H1 (cell line): Measurements from ENCODE around the gene TNS3.

ENCODE experiments used
- ATF3 ChIP-seq: IDR thresholded peaks from 2 replicates; pipeline ENCODE4 v1.6.1; 2011; ENCODE audit warnings: low read depth, mild to moderate bottlenecking, low read length; ENCODE audit not compliant: insufficient read depth
- BCL11A ChIP-seq, 2 experiments: IDR thresholded peaks; one replicate each; pipeline ENCODE4 v1.6.1; 2011; ENCODE audit warnings: low read depth in 2 of 2, low read length in 2 of 2, mild to moderate bottlenecking in 2 of 2
- CTCF ChIP-seq, 3 experiments: IDR thresholded peaks; 1 replicate in 2 of 3; 2 replicates in 1 of 3; pipeline versions ENCODE4 v1.5.1 to v1.6.1; 2011; ENCODE audit warnings: low read length in 3 of 3, mild to moderate bottlenecking in 3 of 3, inconsistent platforms in 2 of 3, low read depth in 1 of 3, moderate library complexity in 1 of 3; ENCODE audit not compliant: insufficient read depth in 1 of 3; ENCODE audit errors: control extremely low read depth in 1 of 3
- EP300 ChIP-seq, 2 experiments: IDR thresholded peaks; 1 replicate in 1 of 2; 2 replicates in 1 of 2; pipeline ENCODE4 v1.6.1; 2011 to 2012; ENCODE audit warnings: low read depth in 2 of 2, low read length in 2 of 2, mild to moderate bottlenecking in 2 of 2, borderline replicate concordance in 1 of 2, inconsistent platforms in 1 of 2, moderate library complexity in 1 of 2
- EZH2 ChIP-seq: fragments of 200-600 bp; sonication (generic); IDR thresholded peaks from 2 replicates; pipeline ENCODE4 v1.7.1; 2012; ENCODE audit warnings: low read depth, mild to moderate bottlenecking, moderate library complexity, low read length, inconsistent platforms; ENCODE audit not compliant: severe bottlenecking
- NRF1 ChIP-seq: IDR thresholded peaks from 2 replicates; pipeline ENCODE4 v1.6.1; 2011; ENCODE audit warnings: mild to moderate bottlenecking, low read depth, low read length, improper control_type of control experiment
- POLR2A ChIP-seq, 2 experiments: IDR thresholded peaks; 1 replicate in 1 of 2; 2 replicates in 1 of 2; pipeline ENCODE4 v1.6.1; 2011; ENCODE audit warnings: low read depth in 2 of 2, low read length in 2 of 2, mild to moderate bottlenecking in 2 of 2; ENCODE audit errors: control extremely low read depth in 1 of 2
- POLR2AphosphoS5 ChIP-seq: IDR thresholded peaks from 2 replicates; pipeline ENCODE4 v1.6.1; 2011; ENCODE audit warnings: low read depth, low read length
- RFX5 ChIP-seq: IDR thresholded peaks from 2 replicates; pipeline ENCODE4 v1.6.1; 2011; ENCODE audit warnings: low read depth, low read length, improper control_type of control experiment, borderline replicate concordance

- no peak for TF ChIP-seq POLR2A (IDR thresholded peaks at IDR 0.05; ENCODE audit: control extremely low read depth in 1 of 2, low read depth in 2 of 2, low read length in 2 of 2)
- no peak for TF ChIP-seq NRF1
- TF ChIP-seq ATF3: no peak
- TF ChIP-seq RFX5: no peak
- TF ChIP-seq EZH2: no peak
- no peak for TF ChIP-seq POLR2AphosphoS5
- no peak for TF ChIP-seq EP300 (IDR thresholded peaks at IDR 0.05; ENCODE audit: borderline replicate concordance in 1 of 2, low read depth in 2 of 2, low read length in 2 of 2)
- no peak for TF ChIP-seq CTCF (IDR thresholded peaks at IDR 0.05; ENCODE audit: control extremely low read depth in 1 of 3, insufficient read depth in 1 of 3, low read depth in 1 of 3, low read length in 3 of 3)
- no peak for TF ChIP-seq BCL11A (IDR thresholded peaks at IDR 0.05; ENCODE audit: low read depth in 2 of 2, low read length in 2 of 2)
These were observed 52.5 kb downstream of the TNS3 start for GRCh38 chr7:47529405-47529804.
